B cell (primary cell): ENCODE measurements around the gene IP6K2.

ENCODE experiments used
- CTCF ChIP-seq: fragments of 200-600 bp; IDR thresholded peaks from one replicate; pipeline ENCODE4 v1.8.0; 2022; ENCODE audit warnings: antibody characterized with exemption, mild to moderate bottlenecking
- EZH2 ChIP-seq: IDR thresholded peaks from 2 replicates; pipeline ENCODE4 v1.6.1; 2012; ENCODE audit warnings: borderline replicate concordance, low read depth, mild to moderate bottlenecking, moderate library complexity, low read length; ENCODE audit not compliant: insufficient read depth, poor library complexity, severe bottlenecking

DNA sequence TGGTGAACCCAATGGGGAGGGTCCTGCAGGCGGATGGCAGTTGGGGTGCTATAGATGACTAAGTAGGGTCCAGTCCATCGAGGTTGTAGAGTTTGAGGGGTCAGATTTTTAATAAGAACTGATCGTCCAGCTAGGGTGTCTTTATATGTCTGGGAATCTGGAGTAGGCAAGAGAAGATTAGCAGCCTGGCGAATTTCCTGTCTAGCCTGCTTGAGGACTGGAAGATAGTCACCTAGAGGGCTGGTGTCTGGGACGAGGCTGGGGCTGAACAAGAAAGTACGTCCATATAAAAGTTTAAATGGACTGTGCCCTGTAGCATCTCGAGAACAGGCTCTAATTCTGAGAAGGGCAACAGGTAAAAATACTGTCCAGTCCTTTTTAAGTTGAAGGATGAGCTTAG is 6.7 kb upstream of the IP6K2 start:
- TF ChIP-seq CTCF (no peak), EZH2 (no peak)
